ENCODE measurements around the gene RACK1. TPM values are rescaled to one million over a fixed set of nuclear protein-coding genes. Genes with fewer than 3 reads are reported as not detected.

RACK1 gene
- total and polyA plus RNA-seq, 10 donors: 1,202 to 3,598 (median 2,333) TPM

DNA sequence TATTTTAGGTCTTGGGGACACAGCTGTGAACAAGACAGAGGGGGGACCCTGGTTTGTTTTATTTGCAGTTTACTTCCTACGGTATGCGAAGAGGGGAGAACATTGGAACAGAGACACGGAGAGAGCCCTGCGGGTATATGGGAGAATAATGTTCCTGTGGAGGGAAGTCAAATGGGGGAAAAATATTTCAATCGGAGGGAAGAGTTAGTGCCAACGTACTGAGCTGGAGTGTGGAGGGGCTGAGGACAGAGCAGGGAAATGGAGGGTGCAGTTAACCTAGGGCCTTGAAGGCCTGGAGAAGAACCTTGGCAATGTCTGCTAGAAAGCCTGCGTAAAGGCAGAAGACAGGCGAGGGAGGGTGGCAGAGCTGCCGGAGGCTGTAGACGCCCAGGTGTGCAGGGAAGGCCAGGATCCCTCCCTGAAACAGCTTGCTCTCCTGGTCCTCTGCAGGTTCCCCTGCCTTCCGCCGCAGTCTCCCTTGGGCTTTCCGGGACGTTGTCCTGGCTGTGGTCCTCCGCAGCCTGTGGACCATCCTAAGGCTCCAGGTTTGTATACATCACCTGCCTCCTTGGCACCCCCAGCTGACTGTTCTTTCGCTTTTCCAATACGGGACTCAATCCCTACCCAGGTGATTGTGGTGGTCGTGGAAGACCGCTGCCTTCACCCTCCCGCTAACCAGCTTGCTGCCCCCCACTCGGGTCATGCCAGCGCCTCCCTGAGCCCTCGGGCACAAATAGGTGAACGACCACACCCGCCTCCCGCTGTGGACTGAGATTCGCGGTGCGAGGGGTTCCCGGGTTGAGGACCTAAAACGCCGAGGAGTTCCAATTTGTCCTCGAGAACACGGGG lies 1.9 kb upstream of the RACK1 start:
- peak; percentile 81 for DNase-seq
- no peak for TF ChIP-seq POLR2AphosphoS5 (IDR thresholded peaks at IDR 0.05)
- no peak for TF ChIP-seq CTCF (IDR thresholded peaks at IDR 0.05 in 8 of 11, conservative IDR thresholded peaks at IDR 0.05 in 3 of 11)
- no peak for TF ChIP-seq POLR2A (IDR thresholded peaks at IDR 0.05)
- Histone ChIP-seq H3K4me1 (peaks cover 43 to 90% (median 85%) of the 10 kb centered on the region in 6 donors), H3K27ac (peak overlapping the region; percentile 87 to 98 (median 94)), H3K36me3 (peaks cover 0 to 39% (median 16%) of the 10 kb centered on the region in 6 donors), H3K4me3 (peak overlapping the region; percentile 66 to 96 (median 78)), H3K27me3 (replicated peaks in 1 of 7) (no peaks in the 10 kb centered on the region), H3K9me3 (no peaks in the 10 kb centered on the region)
- intact Hi-C loops (cut with DNase I; ENCODE audit: low total_unique reads): no loop called here
- WGBS, 5 donors: 24 to 38% (median 32%) methylated on average over 30 to 34 of the region's 34 CpGs

- TF ChIP-seq POLR2A (IDR thresholded peaks at IDR 0.05): no peak
- H3K27me3 ChIP-seq (replicated peaks in 1 of 7): no peaks in the 10 kb centered on the region
- peak overlapping the region; percentile 87 to 98 (median 94) for H3K27ac ChIP-seq
- no peak for DNase-seq
- 0 to 2% (median 1%) methylated on average over 21 to 25 of the region's 25 CpGs for WGBS, 5 donors
- intact Hi-C loops (cut with DNase I; ENCODE audit: low total_unique reads): loop anchor here (5.0 kb wide), 1 partner anchor 51 kb away; no protein-coding TSS in a partner anchor
- H3K4me1 ChIP-seq: peaks cover 38 to 89% (median 69%) of the 10 kb centered on the region in 6 donors
- no peaks in the 10 kb centered on the region for H3K9me3 ChIP-seq
- peaks cover 10 to 46% (median 42%) of the 10 kb centered on the region in 6 donors for H3K36me3 ChIP-seq
- H3K4me3 ChIP-seq: peak overlapping the region; percentile 61 to 96 (median 82)
Measured at GRCh38 chr5:181243018-181243563, 615 bp downstream of the RACK1 start.

DNA sequence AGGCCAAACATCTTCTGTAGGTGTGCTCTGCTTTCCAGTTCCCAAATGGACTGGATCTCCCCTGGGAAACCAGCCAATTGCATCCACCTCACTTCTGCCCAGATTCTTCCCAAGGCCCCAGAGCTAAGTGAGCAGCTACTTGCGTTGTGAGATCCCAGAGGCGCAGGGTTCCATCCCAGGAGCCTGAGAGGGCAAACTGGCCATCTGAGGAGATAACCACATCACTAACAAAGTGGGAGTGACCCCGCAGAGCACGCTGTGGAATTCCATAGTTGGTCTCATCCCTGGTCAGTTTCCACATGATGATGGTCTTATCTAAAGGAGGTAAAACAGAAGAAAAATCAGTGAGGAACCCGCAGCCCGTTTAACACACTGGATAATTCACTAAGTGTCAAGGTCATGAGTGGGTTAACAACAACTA lies 1.7 kb downstream of the RACK1 start:
- H3K27ac ChIP-seq: peak overlapping the region; percentile 19 to 98 (median 94)
- intact Hi-C loops (cut with DNase I; ENCODE audit: low total_unique reads): loop anchor here (5.0 kb wide), 1 partner anchor 50 kb away; no protein-coding TSS in a partner anchor
- WGBS, 5 donors: 30 to 58% (median 46%) methylated on average over 6 of the region's 6 CpGs
- H3K27me3 ChIP-seq (replicated peaks in 1 of 7): no peaks in the 10 kb centered on the region
- no peaks in the 10 kb centered on the region for H3K9me3 ChIP-seq
- H3K4me3 ChIP-seq: peak overlapping the region; percentile 61 to 96 (median 82)
- TF ChIP-seq POLR2AphosphoS5 (IDR thresholded peaks at IDR 0.05) (no peak), POLR2A (IDR thresholded peaks at IDR 0.05) (no peak), CTCF (IDR thresholded peaks at IDR 0.05 in 8 of 11, conservative IDR thresholded peaks at IDR 0.05 in 3 of 11) (no peak)
- peak; percentile 60 for DNase-seq
- H3K4me1 ChIP-seq: peaks cover 32 to 89% (median 58%) of the 10 kb centered on the region in 6 donors
- peaks cover 10 to 56% (median 53%) of the 10 kb centered on the region in 6 donors for H3K36me3 ChIP-seq

DNA sequence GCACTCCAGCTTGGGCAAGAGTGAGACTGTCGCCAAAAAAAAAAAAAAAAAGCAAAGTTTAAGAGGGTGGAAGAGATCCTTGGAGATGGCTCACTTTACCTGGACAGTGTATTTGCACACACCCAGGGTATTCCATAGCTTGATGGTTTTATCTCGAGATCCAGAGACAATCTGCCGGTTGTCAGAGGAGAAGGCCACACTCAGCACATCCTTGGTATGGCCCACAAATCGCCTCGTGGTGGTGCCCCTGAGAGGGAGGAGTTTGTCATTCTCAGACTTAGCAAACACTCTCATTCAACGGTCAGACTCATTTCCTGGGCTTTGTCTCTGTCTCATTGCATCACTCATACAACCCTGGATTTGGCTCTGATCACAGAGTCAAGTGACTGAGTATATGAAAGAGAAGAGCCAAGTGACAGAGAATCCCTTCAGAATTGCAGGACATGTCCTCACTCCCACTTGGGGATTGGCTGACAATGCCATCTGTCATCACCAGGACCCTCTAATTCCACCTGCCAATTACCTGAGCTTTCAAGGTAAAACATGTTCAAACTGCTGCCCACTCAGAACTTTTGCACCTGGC lies 2.2 kb downstream of the RACK1 start:
- peaks cover 32 to 89% (median 54%) of the 10 kb centered on the region in 6 donors for H3K4me1 ChIP-seq
- no peaks in the 10 kb centered on the region for H3K9me3 ChIP-seq
- H3K27ac ChIP-seq: peak overlapping the region in 7 of 8 donors; percentile 19 to 98 (median 94)
- H3K4me3 ChIP-seq: peak overlapping the region in 5 of 8 donors; percentile 61 to 96 (median 82)
- TF ChIP-seq POLR2AphosphoS5 (IDR thresholded peaks at IDR 0.05) (no peak), POLR2A (IDR thresholded peaks at IDR 0.05) (no peak), CTCF (IDR thresholded peaks at IDR 0.05 in 8 of 11, conservative IDR thresholded peaks at IDR 0.05 in 3 of 11) (no peak)
- 23 to 36% (median 29%) methylated on average over 6 of the region's 6 CpGs for WGBS, 5 donors
- peaks cover 15 to 62% (median 58%) of the 10 kb centered on the region in 6 donors for H3K36me3 ChIP-seq
- no peak for DNase-seq
- no peaks in the 10 kb centered on the region for H3K27me3 ChIP-seq (replicated peaks in 1 of 7)
- intact Hi-C loops (cut with DNase I; ENCODE audit: low total_unique reads): loop anchor here (5.0 kb wide), 1 partner anchor 49 kb away; no protein-coding TSS in a partner anchor

All from spleen (tissue), 11 donors.